ENCODE measurements around the gene SHISAL1. TPM values are rescaled to one million over a fixed set of nuclear protein-coding genes. Genes with fewer than 3 reads are reported as not detected.

The SHISAL1 gene
- total RNA-seq, 6 experiments from 2014 or later, result not detected

DNA sequence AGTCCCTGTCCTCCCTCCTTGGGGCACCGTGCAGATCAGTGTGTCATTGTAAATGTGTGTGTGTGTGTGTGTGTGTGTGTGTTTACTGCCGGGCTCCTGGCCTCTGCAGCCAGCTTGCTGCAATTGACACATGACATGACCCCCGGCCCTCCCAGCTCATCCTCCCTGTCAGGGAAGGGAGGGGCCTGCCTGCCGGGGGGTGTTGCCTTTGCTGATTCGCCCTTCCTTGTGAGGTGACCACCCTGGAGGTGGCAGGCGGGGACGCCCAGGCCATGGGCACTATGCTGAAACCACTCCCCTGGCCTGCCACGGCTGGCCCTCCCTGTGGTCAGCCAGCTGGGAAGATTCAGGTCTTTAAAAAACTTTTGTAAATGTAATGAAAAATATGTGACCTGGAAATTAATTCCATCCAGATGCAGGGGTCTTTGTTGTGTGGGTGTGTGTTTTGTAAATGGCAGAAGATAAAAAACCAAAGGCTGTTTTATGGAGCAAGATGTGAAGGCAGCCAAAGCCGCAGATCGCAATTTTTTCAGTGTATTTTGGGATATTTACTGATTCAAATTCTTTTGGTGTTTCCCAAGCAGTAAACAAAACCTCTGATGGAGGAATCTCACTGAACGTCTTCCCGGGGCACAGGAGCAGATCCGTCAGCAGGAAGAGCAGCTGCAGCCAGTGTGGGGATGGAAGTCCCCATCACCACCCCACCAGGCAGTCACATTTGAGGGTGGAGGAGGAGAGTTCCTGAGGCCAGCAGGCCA, 23.2 kb downstream of the SHISAL1 start:
- no peak for DNase-seq
- H3K4me1 Mint-ChIP-seq (ENCODE audit: low read depth), result peaks cover 12% of the 10 kb centered on the region
- H3K9me3 Mint-ChIP-seq, result peaks cover 4% of the 10 kb centered on the region; the same call in 1 of the 2 replicates
- peaks cover 9% of the 10 kb centered on the region for H3K27me3 Mint-ChIP-seq (ENCODE audit: insufficient read depth)
- H3K27ac Mint-ChIP-seq, result no peak overlapping the region
- TF ChIP-seq, protein P1, sequence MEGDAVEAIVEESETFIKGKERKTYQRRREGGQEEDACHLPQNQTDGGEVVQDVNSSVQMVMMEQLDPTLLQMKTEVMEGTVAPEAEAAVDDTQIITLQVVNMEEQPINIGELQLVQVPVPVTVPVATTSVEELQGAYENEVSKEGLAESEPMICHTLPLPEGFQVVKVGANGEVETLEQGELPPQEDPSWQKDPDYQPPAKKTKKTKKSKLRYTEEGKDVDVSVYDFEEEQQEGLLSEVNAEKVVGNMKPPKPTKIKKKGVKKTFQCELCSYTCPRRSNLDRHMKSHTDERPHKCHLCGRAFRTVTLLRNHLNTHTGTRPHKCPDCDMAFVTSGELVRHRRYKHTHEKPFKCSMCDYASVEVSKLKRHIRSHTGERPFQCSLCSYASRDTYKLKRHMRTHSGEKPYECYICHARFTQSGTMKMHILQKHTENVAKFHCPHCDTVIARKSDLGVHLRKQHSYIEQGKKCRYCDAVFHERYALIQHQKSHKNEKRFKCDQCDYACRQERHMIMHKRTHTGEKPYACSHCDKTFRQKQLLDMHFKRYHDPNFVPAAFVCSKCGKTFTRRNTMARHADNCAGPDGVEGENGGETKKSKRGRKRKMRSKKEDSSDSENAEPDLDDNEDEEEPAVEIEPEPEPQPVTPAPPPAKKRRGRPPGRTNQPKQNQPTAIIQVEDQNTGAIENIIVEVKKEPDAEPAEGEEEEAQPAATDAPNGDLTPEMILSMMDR (IDR thresholded peaks at IDR 0.05), result no peak
- H3K36me3 Mint-ChIP-seq (ENCODE audit: low read depth), result peaks cover 6% of the 10 kb centered on the region; the same call in 1 of the 2 replicates
- no peak overlapping the region for H3K4me3 Mint-ChIP-seq

DNA sequence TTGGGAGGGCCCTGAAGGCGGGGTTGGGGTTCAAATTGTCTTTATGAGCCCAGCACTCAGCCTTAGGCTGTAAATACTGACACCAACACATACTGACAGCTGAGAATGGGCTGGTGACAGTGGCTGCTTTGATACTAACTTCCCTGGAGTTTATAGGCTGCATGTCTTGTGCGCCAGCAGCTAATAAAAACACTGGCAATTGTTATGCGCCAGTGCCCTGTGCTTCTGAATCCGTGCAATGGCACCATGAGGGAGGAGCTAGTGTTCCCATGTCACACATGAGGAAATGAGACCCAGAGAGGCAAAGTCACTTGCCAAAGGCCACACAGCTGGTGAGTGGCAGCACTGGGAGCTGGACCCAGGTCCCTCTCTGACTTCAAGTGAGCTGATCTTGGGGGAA, 23.8 kb downstream of the SHISAL1 start:
- H3K36me3 Mint-ChIP-seq (ENCODE audit: low read depth), result peaks cover 1% of the 10 kb centered on the region; the same call in 1 of the 2 replicates
- peaks cover under 1% of the 10 kb centered on the region; the same call in 1 of the 2 replicates for H3K9me3 Mint-ChIP-seq
- no peak for DNase-seq
- H3K4me3 Mint-ChIP-seq, result no peak overlapping the region
- no peak overlapping the region for H3K27ac Mint-ChIP-seq
- peaks cover 12% of the 10 kb centered on the region for H3K4me1 Mint-ChIP-seq (ENCODE audit: low read depth)
- peaks cover 10% of the 10 kb centered on the region for H3K27me3 Mint-ChIP-seq (ENCODE audit: insufficient read depth)
- TF ChIP-seq, protein P1 (IDR thresholded peaks at IDR 0.05), result no peak

DNA sequence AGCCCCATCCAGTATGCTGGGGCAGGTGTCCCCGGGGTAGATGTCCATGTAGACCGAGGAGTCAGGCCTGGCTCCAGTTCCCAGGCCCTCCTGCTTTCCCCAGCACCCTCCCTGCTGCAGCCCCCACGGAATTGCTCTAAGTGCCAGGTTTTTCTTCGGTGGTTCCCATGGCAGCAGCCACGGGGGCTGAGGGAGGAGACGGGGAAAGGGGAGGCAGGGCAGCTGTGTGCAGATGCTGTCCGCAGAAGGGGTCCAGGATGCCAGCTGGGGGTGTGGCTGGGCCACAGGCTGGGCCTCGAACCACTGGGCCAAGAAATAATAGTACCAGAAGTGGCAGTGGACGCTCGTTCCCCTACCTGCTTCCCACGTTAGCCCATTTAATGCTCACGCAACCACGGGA, 25.0 kb downstream of the SHISAL1 start:
- Mint-ChIP-seq H3K36me3 (ENCODE audit: low read depth) (no peaks in the 10 kb centered on the region), H3K27me3 (ENCODE audit: insufficient read depth) (peaks cover 11% of the 10 kb centered on the region), H3K4me1 (ENCODE audit: low read depth) (peaks cover 12% of the 10 kb centered on the region), H3K27ac (no peak overlapping the region), H3K4me3 (no peak overlapping the region), H3K9me3 (no peaks in the 10 kb centered on the region)
- TF ChIP-seq, protein P1 (IDR thresholded peaks at IDR 0.05), result no peak
- DNase-seq, result no peak

DNA sequence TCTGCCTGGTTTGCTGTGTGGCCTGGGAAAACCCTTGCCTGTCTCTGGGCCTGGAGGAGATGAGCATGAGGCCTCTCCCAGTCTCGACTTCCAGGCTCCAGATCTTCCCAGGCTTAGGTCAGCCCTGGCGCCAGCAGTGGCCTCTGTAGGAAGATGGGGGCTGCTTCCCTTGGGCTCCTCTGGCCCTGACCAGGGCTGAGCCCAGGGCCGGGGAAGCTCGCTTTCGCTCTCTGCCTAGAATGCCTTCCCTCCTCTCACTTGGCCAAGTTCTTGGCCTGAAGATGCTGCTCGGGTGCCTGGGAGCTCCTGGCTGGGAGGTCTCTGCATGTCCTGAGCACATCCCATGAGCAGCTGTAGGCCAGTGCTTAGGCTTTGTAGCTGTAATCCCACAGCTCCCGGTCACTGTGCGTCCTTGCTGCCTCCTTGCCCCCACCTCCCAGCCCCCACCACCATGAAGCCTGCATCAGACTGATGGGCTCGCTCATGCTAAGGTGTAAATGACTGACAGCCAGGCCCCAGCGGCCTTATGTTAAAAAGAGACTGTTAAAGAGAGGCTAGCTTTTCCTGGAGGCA, 25.5 kb downstream of the SHISAL1 start:
- Mint-ChIP-seq H3K27ac (no peak overlapping the region), H3K36me3 (ENCODE audit: low read depth) (no peaks in the 10 kb centered on the region), H3K27me3 (ENCODE audit: insufficient read depth) (peaks cover 14% of the 10 kb centered on the region), H3K9me3 (no peaks in the 10 kb centered on the region), H3K4me3 (no peak overlapping the region), H3K4me1 (ENCODE audit: low read depth) (peaks cover 12% of the 10 kb centered on the region)
- TF ChIP-seq, protein P1 (IDR thresholded peaks at IDR 0.05), result no peak
- DNase-seq, result no peak

DNA sequence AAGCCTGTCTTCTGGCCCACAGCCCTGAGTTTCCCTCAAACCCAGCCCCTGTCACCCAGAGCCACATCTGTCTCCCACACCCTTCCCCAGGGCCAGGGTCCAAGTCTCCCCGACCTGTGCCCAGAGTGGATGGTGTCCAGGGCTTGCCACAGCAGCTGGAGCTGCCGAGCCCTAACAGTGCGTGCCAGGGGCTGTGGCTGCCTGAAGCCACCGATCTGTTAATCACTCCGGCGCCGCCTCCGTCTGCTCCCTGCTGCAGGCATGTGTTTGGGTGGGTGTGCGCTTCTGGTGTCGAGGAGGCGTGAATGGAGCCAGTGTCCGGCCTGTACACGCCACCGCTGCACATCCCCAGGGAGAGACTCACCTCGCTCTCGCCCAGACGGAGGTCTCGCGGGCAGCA, 26.1 kb downstream of the SHISAL1 start:
- Mint-ChIP-seq H3K27me3 (ENCODE audit: insufficient read depth) (peaks cover 9% of the 10 kb centered on the region), H3K4me3 (no peak overlapping the region), H3K27ac (no peak overlapping the region), H3K36me3 (ENCODE audit: low read depth) (no peaks in the 10 kb centered on the region), H3K4me1 (ENCODE audit: low read depth) (peaks cover 12% of the 10 kb centered on the region), H3K9me3 (no peaks in the 10 kb centered on the region)
- no peak for DNase-seq
- TF ChIP-seq, protein P1 (IDR thresholded peaks at IDR 0.05), result no peak

All from HFFc6 (cell line).